NCI-H510A (cell line): Measurements from ENCODE around the gene NID2.
A peak's percentile ranks its signal among the peaks of the same experiment; 100 is the strongest.

Experiments
- DNase-seq: peaks from one replicate; lab custom pipeline; 2025; lab: John Stamatoyannopoulos, UW

Gene NID2

GRCh38 chr14:52000019-52000582 is 68.8 kb downstream of the NID2 start:
- no peak for DNase-seq

GRCh38 chr14:51999084-51999483 is 69.8 kb downstream of the NID2 start:
- DNase-seq: no peak

GRCh38 chr14:51998348-51998747 is 70.5 kb downstream of the NID2 start:
- no peak for DNase-seq

- no peak for DNase-seq
Observed at GRCh38 chr14:51996148-51996746, 72.6 kb downstream of the NID2 start.

- no peak for DNase-seq
Observed at GRCh38 chr14:51993285-51993920, 75.5 kb downstream of the NID2 start.

- DNase-seq: no peak
Observed at GRCh38 chr14:51990488-51990887, 78.4 kb downstream of the NID2 start.

GRCh38 chr14:51989293-51990234 is 79.3 kb downstream of the NID2 start, which contains the start of gene RTRAF:
Gene RTRAF, plus strand, starts transcription at chr14:51989546. Its CDS starts 94 bp downstream, at chr14:51989640.
- DNase-seq: peak; percentile 89

GRCh38 chr14:51988221-51988620 is 80.6 kb downstream of the NID2 start:
- DNase-seq: no peak

GRCh38 chr14:51981218-51981854 is 87.5 kb downstream of the NID2 start:
- no peak for DNase-seq

GRCh38 chr14:51979088-51979709 is 89.7 kb downstream of the NID2 start:
- peak; percentile 4 for DNase-seq

- DNase-seq: no peak
Observed at GRCh38 chr14:51978681-51979085, 90.2 kb downstream of the NID2 start.

- no peak for DNase-seq
Observed at GRCh38 chr14:51977075-51977474, 91.8 kb downstream of the NID2 start.

GRCh38 chr14:51972566-51972965 is 96.3 kb downstream of the NID2 start:
- DNase-seq: no peak

GRCh38 chr14:51969852-51970540 is 98.9 kb downstream of the NID2 start:
- DNase-seq: no peak

GRCh38 chr14:51967521-51967920 is 101.3 kb downstream of the NID2 start:
- DNase-seq: no peak

- no peak for DNase-seq
Observed at GRCh38 chr14:51963286-51963685, 105.6 kb downstream of the NID2 start.

- DNase-seq: no peak
Observed at GRCh38 chr14:51962711-51963110, 106.1 kb downstream of the NID2 start.

GRCh38 chr14:51960866-51961265 is 108.0 kb downstream of the NID2 start:
- no peak for DNase-seq

- DNase-seq: no peak
Observed at GRCh38 chr14:51959928-51960327, 108.9 kb downstream of the NID2 start.

- DNase-seq: no peak
Observed at GRCh38 chr14:51957950-51958349, 110.9 kb downstream of the NID2 start.
